Measurements from ENCODE around the gene MAGI2.

MAGI2 gene

DNA sequence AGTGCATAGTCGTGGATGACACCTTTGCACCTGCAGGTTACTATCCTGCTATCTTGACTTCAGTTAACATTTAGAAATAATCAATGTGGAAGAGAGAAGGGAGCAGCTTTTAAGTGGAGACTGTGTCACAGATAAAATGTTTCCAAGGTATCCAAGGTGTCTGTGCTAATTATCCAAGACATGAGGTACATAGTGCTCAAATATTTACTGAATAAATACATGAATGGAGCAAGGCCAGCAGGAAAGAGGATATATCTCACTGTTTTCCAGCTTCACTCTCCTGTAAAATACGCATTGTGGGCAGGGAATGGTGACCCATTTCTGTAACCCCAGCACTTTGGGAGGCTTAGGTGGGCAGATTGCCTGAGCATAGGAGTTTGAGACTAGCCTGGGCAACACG lies 1102.5 kb downstream of the MAGI2 start:
- H3K23ac ChIP-seq (ENCODE audit: low read length in 2 of 2) = no peak overlapping the region
- H2BK12ac ChIP-seq (ENCODE audit: low read length in 2 of 2) = no peak overlapping the region
- H3K14ac ChIP-seq (ENCODE audit: low read length in 2 of 2) = no peak overlapping the region
- no peak overlapping the region for H3K4me2 ChIP-seq (ENCODE audit: low read length, poor library complexity, severe bottlenecking)
- no peak overlapping the region for H4K8ac ChIP-seq (ENCODE audit: low read length)
- no peak overlapping the region for H2AK5ac ChIP-seq (ENCODE audit: low read length, severe bottlenecking)
- H3K4ac ChIP-seq (ENCODE audit: low read depth in 1 of 2, low read length in 2 of 2) = no peak overlapping the region
- no peak overlapping the region for H2BK15ac ChIP-seq (ENCODE audit: low read depth, poor library complexity, severe bottlenecking)
- H3K79me1 ChIP-seq (replicated peaks; ENCODE audit: low read length, poor library complexity, severe bottlenecking) = no peaks in the 10 kb centered on the region
- H3K27me3 ChIP-seq (ENCODE audit: control insufficient read depth in 1 of 2, insufficient read depth in 1 of 2, low read length in 2 of 2) = no peaks in the 10 kb centered on the region
- no peaks in the 10 kb centered on the region for H3K9me3 ChIP-seq (ENCODE audit: control insufficient read depth, low read length)
- DNase-seq = no peak
- no peak overlapping the region for H2AFZ ChIP-seq (ENCODE audit: low read depth, low read length)
- no peak overlapping the region for H2BK5ac ChIP-seq (ENCODE audit: low read depth, low read length, poor library complexity, severe bottlenecking)
- 80% methylated on average over 3 of the region's 3 CpGs for WGBS
- no peaks in the 10 kb centered on the region for H3K4me1 ChIP-seq (ENCODE audit: control insufficient read depth, insufficient read depth, low read depth, low read length)
- H3K18ac ChIP-seq (ENCODE audit: low read depth in 1 of 2, low read length in 2 of 2) = no peak overlapping the region
- no peak overlapping the region for H3K9ac ChIP-seq (ENCODE audit: low read length)
- H3K27ac ChIP-seq (ENCODE audit: low read length, poor library complexity, severe bottlenecking) = no peak overlapping the region
- no peak overlapping the region for H4K91ac ChIP-seq (ENCODE audit: low read length)
- no peak overlapping the region for H2BK120ac ChIP-seq (ENCODE audit: low read depth, low read length)
- no peak overlapping the region for H3K4me3 ChIP-seq (ENCODE audit: insufficient read depth in 1 of 2, low read depth in 1 of 2, low read length in 2 of 2)
- no peaks in the 10 kb centered on the region for H3K36me3 ChIP-seq (ENCODE audit: control insufficient read depth in 1 of 2, insufficient read depth in 2 of 2, low read depth in 1 of 2, low read length in 2 of 2)

DNA sequence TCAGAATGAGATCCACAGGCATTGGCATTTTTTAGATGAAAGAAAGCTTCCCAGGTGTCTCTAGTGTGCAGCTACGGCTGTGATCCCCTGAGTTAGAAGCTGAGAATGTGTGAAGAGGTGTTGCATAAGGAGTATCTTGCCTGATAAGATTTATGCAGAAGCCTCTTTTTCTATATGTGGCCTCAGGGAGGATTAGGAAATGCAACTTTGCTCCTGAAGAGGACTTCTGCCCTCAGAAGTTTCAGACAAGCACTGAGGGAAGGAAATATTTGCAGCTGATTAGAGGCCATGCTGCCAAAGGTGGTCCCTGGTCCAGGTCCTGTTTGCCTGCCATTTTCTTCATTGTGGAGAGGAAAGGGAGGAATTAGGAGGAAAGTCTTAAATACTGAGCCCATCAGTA lies 1103.1 kb downstream of the MAGI2 start:
- H3K27ac ChIP-seq (ENCODE audit: low read length, poor library complexity, severe bottlenecking) = no peak overlapping the region
- no peak overlapping the region for H2BK5ac ChIP-seq (ENCODE audit: low read depth, low read length, poor library complexity, severe bottlenecking)
- H3K4me2 ChIP-seq (ENCODE audit: low read length, poor library complexity, severe bottlenecking) = no peak overlapping the region
- no peak overlapping the region for H4K91ac ChIP-seq (ENCODE audit: low read length)
- H3K4me3 ChIP-seq (ENCODE audit: insufficient read depth in 1 of 2, low read depth in 1 of 2, low read length in 2 of 2) = no peak overlapping the region
- H3K9ac ChIP-seq (ENCODE audit: low read length) = no peak overlapping the region
- H3K4ac ChIP-seq (ENCODE audit: low read depth in 1 of 2, low read length in 2 of 2) = no peak overlapping the region
- no peak overlapping the region for H2AK5ac ChIP-seq (ENCODE audit: low read length, severe bottlenecking)
- no peaks in the 10 kb centered on the region for H3K79me1 ChIP-seq (replicated peaks; ENCODE audit: low read length, poor library complexity, severe bottlenecking)
- no peak overlapping the region for H2BK120ac ChIP-seq (ENCODE audit: low read depth, low read length)
- DNase-seq = no peak
- H2BK12ac ChIP-seq (ENCODE audit: low read length in 2 of 2) = no peak overlapping the region
- H3K23ac ChIP-seq (ENCODE audit: low read length in 2 of 2) = no peak overlapping the region
- no peaks in the 10 kb centered on the region for H3K27me3 ChIP-seq (ENCODE audit: control insufficient read depth in 1 of 2, insufficient read depth in 1 of 2, low read length in 2 of 2)
- WGBS = 80% methylated on average over 1 of the region's 1 CpG
- no peak overlapping the region for H3K14ac ChIP-seq (ENCODE audit: low read length in 2 of 2)
- no peaks in the 10 kb centered on the region for H3K4me1 ChIP-seq (ENCODE audit: control insufficient read depth, insufficient read depth, low read depth, low read length)
- H3K9me3 ChIP-seq (ENCODE audit: control insufficient read depth, low read length) = no peaks in the 10 kb centered on the region
- no peak overlapping the region for H2BK15ac ChIP-seq (ENCODE audit: low read depth, poor library complexity, severe bottlenecking)
- no peak overlapping the region for H2AFZ ChIP-seq (ENCODE audit: low read depth, low read length)
- H3K36me3 ChIP-seq (ENCODE audit: control insufficient read depth in 1 of 2, insufficient read depth in 2 of 2, low read depth in 1 of 2, low read length in 2 of 2) = no peaks in the 10 kb centered on the region
- no peak overlapping the region for H4K8ac ChIP-seq (ENCODE audit: low read length)
- no peak overlapping the region for H3K18ac ChIP-seq (ENCODE audit: low read depth in 1 of 2, low read length in 2 of 2)

GRCh38 chr7:78346827-78347226 lies 1106.6 kb downstream of the MAGI2 start:
- Histone ChIP-seq H3K36me3 (ENCODE audit: control insufficient read depth in 1 of 2, insufficient read depth in 2 of 2, low read depth in 1 of 2, low read length in 2 of 2) (no peaks in the 10 kb centered on the region), H4K8ac (ENCODE audit: low read length) (no peak overlapping the region), H2BK120ac (ENCODE audit: low read depth, low read length) (no peak overlapping the region), H3K18ac (ENCODE audit: low read depth in 1 of 2, low read length in 2 of 2) (no peak overlapping the region), H3K23ac (ENCODE audit: low read length in 2 of 2) (no peak overlapping the region), H3K9me3 (ENCODE audit: control insufficient read depth, low read length) (no peaks in the 10 kb centered on the region), H4K91ac (ENCODE audit: low read length) (no peak overlapping the region), H3K9ac (ENCODE audit: low read length) (no peak overlapping the region), H3K27ac (ENCODE audit: low read length, poor library complexity, severe bottlenecking) (no peak overlapping the region), H3K79me1 (replicated peaks; ENCODE audit: low read length, poor library complexity, severe bottlenecking) (no peaks in the 10 kb centered on the region), H2AK5ac (ENCODE audit: low read length, severe bottlenecking) (no peak overlapping the region), H3K14ac (ENCODE audit: low read length in 2 of 2) (no peak overlapping the region), H2BK5ac (ENCODE audit: low read depth, low read length, poor library complexity, severe bottlenecking) (no peak overlapping the region), H3K27me3 (ENCODE audit: control insufficient read depth in 1 of 2, insufficient read depth in 1 of 2, low read length in 2 of 2) (no peaks in the 10 kb centered on the region), H2AFZ (ENCODE audit: low read depth, low read length) (no peak overlapping the region), H3K4ac (ENCODE audit: low read depth in 1 of 2, low read length in 2 of 2) (no peak overlapping the region), H2BK15ac (ENCODE audit: low read depth, poor library complexity, severe bottlenecking) (no peak overlapping the region), H3K4me2 (ENCODE audit: low read length, poor library complexity, severe bottlenecking) (no peak overlapping the region), H2BK12ac (ENCODE audit: low read length in 2 of 2) (no peak overlapping the region), H3K4me3 (ENCODE audit: insufficient read depth in 1 of 2, low read depth in 1 of 2, low read length in 2 of 2) (no peak overlapping the region), H3K4me1 (ENCODE audit: control insufficient read depth, insufficient read depth, low read depth, low read length) (no peaks in the 10 kb centered on the region)
- no peak for DNase-seq
- 96% methylated on average over 4 of the region's 4 CpGs for WGBS

DNA sequence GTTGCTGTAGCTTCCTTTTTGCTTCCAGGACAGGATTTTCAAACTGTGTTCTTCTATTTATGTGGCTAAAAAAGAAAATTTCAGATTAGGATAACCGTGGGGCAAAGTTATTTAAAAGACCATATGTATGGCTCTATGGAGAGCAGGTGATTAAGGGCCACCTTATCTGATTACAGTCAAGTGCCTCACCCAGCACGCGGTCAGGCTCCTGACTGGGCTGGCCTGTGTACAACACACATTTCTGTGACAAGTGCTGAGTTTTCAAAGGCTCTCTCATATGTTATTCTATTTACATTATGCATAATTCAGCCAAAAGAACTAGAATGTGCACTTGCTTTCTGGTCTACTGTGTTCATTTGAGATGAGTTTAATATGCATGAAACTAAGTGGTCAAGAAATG lies 1107.5 kb downstream of the MAGI2 start:
- H3K79me1 ChIP-seq (replicated peaks; ENCODE audit: low read length, poor library complexity, severe bottlenecking) = no peaks in the 10 kb centered on the region
- no peak overlapping the region for H3K4me3 ChIP-seq (ENCODE audit: insufficient read depth in 1 of 2, low read depth in 1 of 2, low read length in 2 of 2)
- no peak overlapping the region for H4K91ac ChIP-seq (ENCODE audit: low read length)
- no peak overlapping the region for H3K4ac ChIP-seq (ENCODE audit: low read depth in 1 of 2, low read length in 2 of 2)
- H4K8ac ChIP-seq (ENCODE audit: low read length) = no peak overlapping the region
- H3K4me1 ChIP-seq (ENCODE audit: control insufficient read depth, insufficient read depth, low read depth, low read length) = no peaks in the 10 kb centered on the region
- no peak overlapping the region for H2BK15ac ChIP-seq (ENCODE audit: low read depth, poor library complexity, severe bottlenecking)
- H3K14ac ChIP-seq (ENCODE audit: low read length in 2 of 2) = no peak overlapping the region
- H2AFZ ChIP-seq (ENCODE audit: low read depth, low read length) = no peak overlapping the region
- no peak overlapping the region for H3K23ac ChIP-seq (ENCODE audit: low read length in 2 of 2)
- H3K18ac ChIP-seq (ENCODE audit: low read depth in 1 of 2, low read length in 2 of 2) = no peak overlapping the region
- H2BK12ac ChIP-seq (ENCODE audit: low read length in 2 of 2) = no peak overlapping the region
- no peak overlapping the region for H3K9ac ChIP-seq (ENCODE audit: low read length)
- H3K27ac ChIP-seq (ENCODE audit: low read length, poor library complexity, severe bottlenecking) = no peak overlapping the region
- no peaks in the 10 kb centered on the region for H3K27me3 ChIP-seq (ENCODE audit: control insufficient read depth in 1 of 2, insufficient read depth in 1 of 2, low read length in 2 of 2)
- DNase-seq = no peak
- no peak overlapping the region for H3K4me2 ChIP-seq (ENCODE audit: low read length, poor library complexity, severe bottlenecking)
- H2BK120ac ChIP-seq (ENCODE audit: low read depth, low read length) = no peak overlapping the region
- H2AK5ac ChIP-seq (ENCODE audit: low read length, severe bottlenecking) = no peak overlapping the region
- WGBS = 85% methylated on average over 3 of the region's 3 CpGs
- no peaks in the 10 kb centered on the region for H3K36me3 ChIP-seq (ENCODE audit: control insufficient read depth in 1 of 2, insufficient read depth in 2 of 2, low read depth in 1 of 2, low read length in 2 of 2)
- H3K9me3 ChIP-seq (ENCODE audit: control insufficient read depth, low read length) = no peaks in the 10 kb centered on the region
- H2BK5ac ChIP-seq (ENCODE audit: low read depth, low read length, poor library complexity, severe bottlenecking) = no peak overlapping the region
